Loucy (cell line): ENCODE data around the gene STXBP3.

ENCODE experiments used
- CTCF ChIP-seq: fragments of 200-600 bp; sonication (generic); conservative IDR thresholded peaks from 2 replicates; pipeline ENCODE4 v1.5.1; 2014; ENCODE audit warnings: mild to moderate bottlenecking, antibody characterized with exemption, low read length
- EZH2phosphoT487 ChIP-seq: fragments of 200-600 bp; IDR thresholded peaks from 2 replicates; pipeline ENCODE4 v1.6.1; 2018; ENCODE audit warnings: antibody characterized with exemption, mild to moderate bottlenecking, moderate library complexity, borderline replicate concordance

GRCh38 chr1:108854221-108855019 lies 107.9 kb downstream of the STXBP3 start:
- TF ChIP-seq CTCF: no peak
- no peak for TF ChIP-seq EZH2phosphoT487
